Measurements from ENCODE around the gene GIGYF2.

GRCh38 chr2:232878855-232879617, 181.9 kb downstream of the GIGYF2 start:
- TF ChIP-seq, protein P1, sequence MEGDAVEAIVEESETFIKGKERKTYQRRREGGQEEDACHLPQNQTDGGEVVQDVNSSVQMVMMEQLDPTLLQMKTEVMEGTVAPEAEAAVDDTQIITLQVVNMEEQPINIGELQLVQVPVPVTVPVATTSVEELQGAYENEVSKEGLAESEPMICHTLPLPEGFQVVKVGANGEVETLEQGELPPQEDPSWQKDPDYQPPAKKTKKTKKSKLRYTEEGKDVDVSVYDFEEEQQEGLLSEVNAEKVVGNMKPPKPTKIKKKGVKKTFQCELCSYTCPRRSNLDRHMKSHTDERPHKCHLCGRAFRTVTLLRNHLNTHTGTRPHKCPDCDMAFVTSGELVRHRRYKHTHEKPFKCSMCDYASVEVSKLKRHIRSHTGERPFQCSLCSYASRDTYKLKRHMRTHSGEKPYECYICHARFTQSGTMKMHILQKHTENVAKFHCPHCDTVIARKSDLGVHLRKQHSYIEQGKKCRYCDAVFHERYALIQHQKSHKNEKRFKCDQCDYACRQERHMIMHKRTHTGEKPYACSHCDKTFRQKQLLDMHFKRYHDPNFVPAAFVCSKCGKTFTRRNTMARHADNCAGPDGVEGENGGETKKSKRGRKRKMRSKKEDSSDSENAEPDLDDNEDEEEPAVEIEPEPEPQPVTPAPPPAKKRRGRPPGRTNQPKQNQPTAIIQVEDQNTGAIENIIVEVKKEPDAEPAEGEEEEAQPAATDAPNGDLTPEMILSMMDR (IDR thresholded peaks at IDR 0.05), result no peak
- TF ChIP-seq EP300 (IDR thresholded peaks at IDR 0.05), result no peak
